SJCRH30 (cell line): ENCODE results near the gene ROCK2. TPM values are rescaled to one million over a fixed set of nuclear protein-coding genes. Genes with fewer than 3 reads are reported as not detected.
A peak's percentile ranks its signal among the peaks of the same experiment; 100 is the strongest.
"Not testable (repeated sequence)": the region's sequence is repeated elsewhere in the genome, so short reads cannot be mapped to it uniquely, and the experiment has no call there.

Source experiments
- DNase-seq, 2 experiments: peaks; one replicate each; pipeline ENCODE4 v3.0.0-alpha.2; 2015 to 2020
- H3K27ac ChIP-seq: fragments of 250-450 bp; sonication (Bioruptor Pico); 2 replicates; pipeline ENCODE4 v1.5.1; 2020; ENCODE audit warnings: mild to moderate bottlenecking, moderate library complexity
- H3K27me3 ChIP-seq: fragments of 250-450 bp; sonication (Bioruptor Pico); 2 replicates; pipeline ENCODE4 v1.5.1; 2020; ENCODE audit warnings: mild to moderate bottlenecking, moderate library complexity
- H3K36me3 ChIP-seq: fragments of 250-450 bp; sonication (Bioruptor Pico); 2 replicates; pipeline ENCODE4 v1.5.1; 2020; ENCODE audit warnings: mild to moderate bottlenecking, moderate library complexity
- H3K4me1 ChIP-seq: fragments of 250-450 bp; sonication (Bioruptor Pico); 2 replicates; pipeline ENCODE4 v1.5.1; 2020; ENCODE audit warnings: mild to moderate bottlenecking, moderate library complexity
- H3K4me3 ChIP-seq: fragments of 250-450 bp; sonication (Bioruptor Pico); 2 replicates; pipeline ENCODE4 v1.5.1; 2020; ENCODE audit warnings: mild to moderate bottlenecking, moderate library complexity
- H3K9me3 ChIP-seq: fragments of 250-450 bp; sonication (Bioruptor Pico); replicated peaks from 2 replicates; pipeline ENCODE4 v1.5.1; 2020; ENCODE audit warnings: mild to moderate bottlenecking, moderate library complexity
- total RNA-seq: library from RNA; depleted of rRNA; stranded (reverse); fragments of >200 nt; shearing (Covaris generic); gene quantifications from 2 replicates; pipeline ENCODE4 v1.2.3, GENCODE V29; 2014

ROCK2 gene
- total RNA-seq, 1 experiment from 2014 or later = 61.2 TPM

DNA sequence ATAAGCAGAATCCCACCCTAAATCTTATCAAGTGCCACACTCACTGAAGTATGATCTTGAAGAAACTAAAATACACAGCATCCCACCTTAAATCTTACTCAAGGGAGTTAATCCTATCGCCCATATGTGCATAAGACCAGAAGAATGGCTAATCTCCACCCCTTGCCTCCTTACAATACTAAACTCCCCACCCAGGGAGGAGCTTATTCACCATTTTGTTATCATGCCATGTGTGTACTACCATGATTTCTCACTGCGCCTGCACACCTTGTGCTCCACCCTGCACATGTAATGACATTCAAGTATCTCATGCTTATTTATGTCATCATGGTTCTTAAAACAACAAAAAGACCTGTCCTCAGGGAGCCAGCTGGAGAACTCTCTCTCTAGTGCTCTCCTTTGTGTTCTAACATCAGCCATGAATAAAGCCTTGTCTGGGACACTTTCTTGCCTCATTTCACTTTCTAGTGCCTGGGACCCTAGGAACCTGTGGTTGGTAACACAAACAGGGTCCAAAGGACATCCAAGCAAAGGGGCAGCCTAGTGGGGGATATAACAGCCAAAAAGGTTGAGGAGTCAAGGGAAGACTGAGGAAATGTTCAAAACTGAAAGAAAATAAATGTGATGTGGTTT, 101.8 kb downstream of the ROCK2 start:
- no peak overlapping the region for H3K27ac ChIP-seq
- H3K9me3 ChIP-seq = no peaks in the 10 kb centered on the region; the same call in 1 of the 2 replicates
- H3K36me3 ChIP-seq = peaks cover 18% of the 10 kb centered on the region
- H3K4me1 ChIP-seq = no peaks in the 10 kb centered on the region; the same call in 1 of the 2 replicates
- H3K27me3 ChIP-seq = no peaks in the 10 kb centered on the region
- H3K4me3 ChIP-seq = no peak overlapping the region
- DNase-seq = no peak

DNA sequence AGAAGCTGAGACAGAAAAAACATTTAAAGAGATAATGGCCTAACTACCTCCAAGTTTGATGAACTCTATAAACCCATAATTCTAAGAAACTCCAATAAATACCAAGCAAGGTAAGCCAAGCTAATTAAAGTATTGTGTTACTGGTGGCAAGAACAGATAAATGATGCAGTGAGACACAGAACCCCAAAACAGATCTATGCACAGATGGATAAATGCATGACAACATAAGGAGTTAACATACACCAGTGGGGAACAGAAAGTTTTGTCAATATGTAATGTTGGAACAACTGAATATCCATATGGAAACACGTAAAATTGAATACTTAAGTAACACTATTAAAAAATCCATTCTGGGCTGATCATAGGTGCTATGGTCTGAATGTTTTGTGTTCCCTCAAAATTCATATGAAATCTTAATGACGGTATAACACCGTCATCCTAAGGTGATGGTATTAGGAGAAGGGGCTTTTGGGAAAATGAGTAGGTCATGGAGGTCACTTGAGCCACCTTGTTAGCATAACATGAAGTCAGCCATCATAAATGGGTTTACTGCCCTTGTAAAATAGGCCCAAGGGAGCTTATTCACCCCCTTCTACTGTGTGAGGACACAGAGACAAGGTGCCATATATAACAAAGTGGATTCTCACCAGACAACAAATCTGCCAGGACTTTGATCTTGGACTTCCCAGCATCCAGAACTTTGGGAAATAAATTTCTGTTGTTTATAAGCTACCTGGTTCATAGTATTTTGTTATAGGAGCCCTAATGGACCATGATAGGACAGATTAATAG, 102.8 kb downstream of the ROCK2 start:
- H3K36me3 ChIP-seq = peaks cover 8% of the 10 kb centered on the region
- H3K9me3 ChIP-seq = no peaks in the 10 kb centered on the region
- DNase-seq = no peak
- H3K4me3 ChIP-seq = no peak overlapping the region
- H3K27me3 ChIP-seq = no peaks in the 10 kb centered on the region
- H3K27ac ChIP-seq = no peak overlapping the region
- no peaks in the 10 kb centered on the region; the same call in 1 of the 2 replicates for H3K4me1 ChIP-seq

DNA sequence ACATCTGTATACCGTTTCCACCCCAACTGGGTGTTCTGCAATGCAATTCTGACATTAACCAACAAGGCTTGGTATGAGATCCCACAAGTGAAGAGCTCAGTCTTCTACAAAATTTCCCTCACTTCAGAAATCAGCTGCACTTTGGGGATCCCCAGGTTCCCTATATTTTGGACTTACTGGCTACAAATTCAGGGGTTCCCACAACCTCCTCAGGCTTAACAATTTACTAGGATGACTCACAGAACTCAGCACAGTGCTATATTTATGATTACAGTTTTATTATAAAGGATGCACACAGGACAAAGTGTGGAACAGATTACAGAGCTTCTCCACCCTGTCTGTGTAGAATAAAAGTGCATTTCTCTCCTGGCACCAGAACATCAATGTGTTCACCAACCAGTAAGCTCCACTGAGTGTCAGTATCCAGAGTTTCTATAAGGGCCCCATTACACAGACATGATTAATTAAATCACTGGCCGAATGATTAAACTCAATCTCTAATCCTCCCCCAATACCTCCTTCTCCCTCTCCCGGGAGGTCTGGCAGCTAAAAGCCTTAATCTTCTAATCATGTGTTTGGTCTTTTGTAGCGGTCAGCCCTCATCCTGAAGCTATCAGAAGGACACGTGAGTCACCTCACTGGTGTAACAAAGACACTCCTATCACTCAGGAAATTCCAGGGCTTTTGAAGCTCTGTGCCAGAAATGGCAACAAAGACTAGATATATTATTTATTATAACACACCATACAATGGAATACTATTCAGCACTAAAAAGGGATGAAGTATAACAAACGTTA, 104.6 kb downstream of the ROCK2 start:
- DNase-seq = no peak
- H3K4me3 ChIP-seq = no peak overlapping the region

DNA sequence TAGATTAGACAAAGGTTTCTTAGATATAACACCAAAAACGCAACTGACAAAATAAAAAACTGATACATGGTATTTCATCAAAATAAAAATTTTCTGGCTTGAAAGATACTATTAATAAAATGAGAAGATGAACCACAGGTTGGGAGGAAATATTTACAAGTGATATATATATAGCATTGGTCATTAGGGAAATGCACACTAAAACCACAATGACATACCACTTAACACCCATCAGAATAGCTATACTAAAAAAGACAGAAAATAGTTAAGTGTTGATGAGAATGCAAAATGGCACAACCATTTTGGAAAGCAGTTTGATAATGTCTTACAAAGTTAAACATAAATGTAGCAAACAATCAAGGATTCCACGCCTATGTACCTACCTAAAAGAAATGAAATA, 105.3 kb downstream of the ROCK2 start:
- peaks cover 10% of the 10 kb centered on the region for H3K36me3 ChIP-seq

More for the DNA sequence above, 104.6 kb downstream of the ROCK2 start:
- Histone ChIP-seq H3K4me1 (no peaks in the 10 kb centered on the region), H3K36me3 (peaks cover 9% of the 10 kb centered on the region), H3K27ac (no peak overlapping the region), H3K27me3 (no peaks in the 10 kb centered on the region), H3K9me3 (no peaks in the 10 kb centered on the region)

DNA sequence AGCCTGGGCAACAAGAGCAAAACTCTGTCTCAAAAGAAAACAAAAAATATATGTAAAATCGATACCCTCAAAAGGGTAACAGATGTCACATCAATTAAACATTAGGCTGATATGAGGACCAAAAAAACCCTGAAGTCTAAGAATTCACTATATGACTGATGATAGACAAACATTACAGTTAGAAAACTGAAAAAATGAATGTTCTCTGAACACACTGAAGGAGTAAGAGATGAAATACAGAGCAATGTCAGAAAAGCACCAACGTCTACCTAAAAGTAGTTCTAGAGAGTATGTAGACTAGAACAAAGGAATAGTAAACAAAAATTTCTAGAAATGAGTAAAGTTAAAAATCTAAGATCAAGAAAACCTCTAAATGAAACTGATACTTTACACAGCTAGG, 107.3 kb downstream of the ROCK2 start:
- Histone ChIP-seq H3K4me1 (no peaks in the 10 kb centered on the region), H3K36me3 (peaks cover 7% of the 10 kb centered on the region), H3K9me3 (no peaks in the 10 kb centered on the region), H3K27me3 (no peaks in the 10 kb centered on the region), H3K27ac (no peak overlapping the region), H3K4me3 (no peak overlapping the region)
- no peak for DNase-seq

More for the DNA sequence above, 105.3 kb downstream of the ROCK2 start:
- Histone ChIP-seq H3K4me3 (no peak overlapping the region), H3K4me1 (no peaks in the 10 kb centered on the region), H3K27me3 (no peaks in the 10 kb centered on the region), H3K27ac (no peak overlapping the region), H3K9me3 (no peaks in the 10 kb centered on the region)
- no peak for DNase-seq

DNA sequence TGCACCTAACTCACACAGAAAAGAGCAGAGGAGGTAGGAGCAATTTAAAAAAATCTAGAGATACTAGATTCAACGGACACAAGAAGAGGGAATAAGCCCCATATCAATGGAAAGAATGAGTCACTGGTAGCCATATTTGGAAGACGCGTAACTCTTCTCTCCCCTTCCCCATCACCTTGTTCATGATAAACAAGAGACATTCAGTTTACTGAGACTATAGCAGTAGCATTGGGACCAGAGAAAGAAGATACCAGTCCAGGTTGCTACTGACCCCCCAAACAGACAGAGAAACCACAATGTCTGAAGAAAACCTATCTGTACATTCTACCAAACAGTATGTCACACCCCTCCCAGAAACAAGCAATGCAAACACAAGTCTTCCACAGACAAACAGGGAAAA, 108.1 kb downstream of the ROCK2 start:
- Histone ChIP-seq H3K4me3 (no peak overlapping the region), H3K27me3 (no peaks in the 10 kb centered on the region), H3K36me3 (peaks cover 7% of the 10 kb centered on the region), H3K27ac (no peak overlapping the region), H3K9me3 (no peaks in the 10 kb centered on the region), H3K4me1 (no peaks in the 10 kb centered on the region)
- no peak for DNase-seq

DNA sequence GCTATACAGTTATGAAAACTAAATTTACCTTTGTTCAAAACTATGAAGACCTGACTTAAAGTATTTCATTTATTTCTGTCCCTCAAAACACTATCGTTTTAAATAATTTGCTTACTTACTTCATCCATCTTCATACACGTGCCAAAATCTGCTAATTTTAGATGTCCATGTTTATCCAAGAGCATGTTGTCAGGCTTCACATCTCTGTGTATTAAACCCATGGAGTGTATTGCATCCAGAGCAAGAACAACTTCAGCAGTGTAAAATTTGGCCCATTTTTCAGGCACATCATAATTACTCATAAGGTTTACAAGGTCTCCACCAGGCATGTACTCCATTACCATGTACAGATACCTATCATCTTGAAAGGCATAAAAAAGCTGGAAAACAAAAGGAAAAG, 108.9 kb downstream of the ROCK2 start:
- Histone ChIP-seq H3K36me3 (peaks cover 7% of the 10 kb centered on the region), H3K4me1 (no peaks in the 10 kb centered on the region)

DNA sequence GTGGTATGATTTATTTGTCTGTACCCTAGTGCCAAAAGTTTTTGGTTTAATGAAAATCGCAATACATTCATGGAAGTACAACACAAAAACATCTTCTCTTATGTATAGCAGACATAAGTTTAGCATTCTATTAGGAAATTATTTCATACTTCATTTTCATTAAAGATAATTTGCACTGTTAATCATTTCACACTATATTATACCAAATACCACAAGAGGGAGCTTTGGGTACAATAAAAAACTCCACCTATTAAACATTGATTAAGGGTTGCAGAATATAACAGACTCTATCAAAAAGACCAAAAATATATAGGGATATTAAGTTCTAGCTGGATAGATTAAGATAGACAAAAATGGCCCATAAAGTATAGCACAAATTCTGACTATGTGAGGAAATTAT, 110.1 kb downstream of the ROCK2 start:
- Histone ChIP-seq H3K9me3 (no peaks in the 10 kb centered on the region), H3K4me1 (no peaks in the 10 kb centered on the region), H3K27me3 (no peaks in the 10 kb centered on the region), H3K4me3 (no peak overlapping the region), H3K36me3 (peaks cover 7% of the 10 kb centered on the region), H3K27ac (no peak overlapping the region)
- DNase-seq = peak in 1 of 2 experiments; percentile 24

More for the DNA sequence above, 108.9 kb downstream of the ROCK2 start:
- no peaks in the 10 kb centered on the region for H3K27me3 ChIP-seq
- no peaks in the 10 kb centered on the region for H3K9me3 ChIP-seq
- no peak for DNase-seq
- H3K4me3 ChIP-seq = no peak overlapping the region
- H3K27ac ChIP-seq = no peak overlapping the region

DNA sequence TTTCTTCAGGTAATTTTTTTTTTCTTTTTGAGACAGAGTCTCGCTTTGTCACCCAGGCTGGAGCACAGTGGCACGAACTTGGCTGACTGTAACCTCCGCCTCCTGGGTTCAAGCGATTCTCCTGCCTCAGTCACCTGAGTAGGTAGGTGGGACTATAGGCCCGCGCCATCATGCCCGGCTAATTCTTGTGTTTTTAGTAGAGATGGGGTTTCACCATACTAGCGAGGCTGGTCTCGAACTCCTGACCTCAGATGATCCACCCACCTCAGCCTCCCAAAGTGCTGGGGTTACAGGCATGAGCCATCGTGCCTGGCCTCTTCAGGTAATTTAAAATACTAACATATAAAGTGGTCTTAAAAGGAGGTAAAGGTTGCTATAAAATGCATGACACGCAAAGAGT, 113.2 kb downstream of the ROCK2 start:
- not testable (repeated sequence) for H3K9me3 ChIP-seq

DNA sequence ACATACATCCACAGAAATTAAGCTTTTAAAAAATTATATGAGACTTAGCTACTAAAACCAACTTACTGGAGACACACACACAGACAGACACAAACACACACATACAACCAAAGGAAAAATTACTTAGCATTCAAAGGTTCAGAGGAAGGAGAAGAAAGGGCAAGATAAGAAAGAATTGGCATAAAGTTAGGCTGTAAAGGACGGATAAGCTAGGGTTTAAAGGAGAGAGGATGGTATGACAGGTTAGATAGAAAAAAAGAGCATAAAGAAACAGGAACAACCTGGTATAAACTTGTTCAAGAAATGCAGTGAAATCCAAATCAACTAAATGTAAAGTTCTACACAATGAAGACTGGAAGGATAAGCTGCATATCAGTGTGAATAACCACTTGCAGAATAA, 115.7 kb downstream of the ROCK2 start:
- Histone ChIP-seq H3K27ac (no peak overlapping the region), H3K9me3 (no peaks in the 10 kb centered on the region), H3K4me3 (no peak overlapping the region), H3K4me1 (no peaks in the 10 kb centered on the region), H3K27me3 (no peaks in the 10 kb centered on the region), H3K36me3 (0 out of 2 replicates have a peak, but pooled peaks cover 5% of the 10 kb centered on the region)
- no peak for DNase-seq

More for the DNA sequence above, 113.2 kb downstream of the ROCK2 start:
- H3K4me1 ChIP-seq, H3K27ac ChIP-seq, H3K36me3 ChIP-seq, DNase-seq, H3K27me3 ChIP-seq, H3K4me3 ChIP-seq: not testable (repeated sequence)

DNA sequence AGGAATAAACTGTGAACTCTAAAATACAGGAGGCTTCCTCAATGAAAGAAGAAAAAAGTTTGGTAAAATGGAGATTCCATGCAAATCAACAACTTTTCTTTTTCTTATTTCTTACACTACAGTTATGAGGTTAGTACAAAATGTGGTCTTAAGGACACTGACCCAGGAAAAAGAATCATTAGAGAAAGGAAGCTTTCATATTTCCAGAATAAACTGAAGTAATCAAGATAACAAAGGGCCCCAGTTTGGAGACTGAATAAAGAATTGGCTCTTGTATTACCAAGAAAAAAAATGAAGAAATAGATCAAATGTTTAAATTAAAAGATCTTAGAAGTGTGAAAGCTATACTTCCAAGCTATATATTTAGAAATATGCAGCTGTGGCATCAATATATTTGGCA, 116.8 kb downstream of the ROCK2 start:
- DNase-seq = no peak
- no peak overlapping the region for H3K27ac ChIP-seq
- no peaks in the 10 kb centered on the region for H3K4me1 ChIP-seq

DNA sequence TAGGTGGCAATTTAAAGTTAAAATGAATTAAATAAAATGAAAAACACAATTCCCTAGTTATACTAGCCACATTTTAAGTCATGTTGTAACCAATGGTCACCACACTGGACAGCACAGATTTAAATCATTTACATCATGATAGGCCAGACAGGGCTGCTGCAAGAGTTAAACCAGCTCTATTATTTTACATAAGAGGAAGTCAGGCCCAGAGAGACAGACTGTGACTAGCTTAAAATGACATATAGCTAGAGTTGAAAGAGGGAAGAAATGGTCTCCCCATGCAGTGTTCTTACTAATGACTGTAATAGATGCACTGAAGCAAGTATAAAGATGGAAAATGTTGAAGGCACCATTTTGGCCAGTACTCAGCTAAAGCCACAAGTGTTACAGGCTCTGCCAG, 119.5 kb downstream of the ROCK2 start:
- Histone ChIP-seq H3K36me3 (peaks cover 19% of the 10 kb centered on the region), H3K27ac (no peak overlapping the region), H3K4me3 (no peak overlapping the region), H3K4me1 (no peaks in the 10 kb centered on the region), H3K27me3 (no peaks in the 10 kb centered on the region), H3K9me3 (no peaks in the 10 kb centered on the region)
- DNase-seq = no peak

More for the DNA sequence above, 116.8 kb downstream of the ROCK2 start:
- Histone ChIP-seq H3K4me3 (no peak overlapping the region), H3K9me3 (no peaks in the 10 kb centered on the region), H3K36me3 (peaks cover 5% of the 10 kb centered on the region; the same call in 1 of the 2 replicates), H3K27me3 (no peaks in the 10 kb centered on the region)

DNA sequence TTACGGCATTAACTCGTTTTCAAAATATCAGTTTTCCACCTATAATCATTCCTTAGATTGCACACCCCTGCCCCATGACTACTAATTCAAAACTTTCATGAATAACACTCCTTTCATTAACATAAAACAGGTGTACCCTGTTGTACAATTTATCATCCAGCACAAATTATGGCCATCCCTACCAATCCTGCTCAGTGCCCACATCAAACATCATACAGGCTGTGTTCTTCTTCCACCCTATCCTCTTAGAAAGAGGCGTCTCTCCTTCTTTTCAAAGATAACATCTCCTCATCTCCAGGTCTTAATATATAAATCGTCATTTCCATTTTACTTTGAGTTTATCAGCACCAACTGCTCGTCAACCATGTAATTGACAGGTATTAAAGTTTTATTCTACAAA, 121.6 kb downstream of the ROCK2 start:
- Histone ChIP-seq H3K27me3 (no peaks in the 10 kb centered on the region), H3K27ac (no peak overlapping the region), H3K36me3 (peaks cover 36% of the 10 kb centered on the region), H3K4me3 (no peak overlapping the region), H3K9me3 (no peaks in the 10 kb centered on the region), H3K4me1 (no peaks in the 10 kb centered on the region)
- DNase-seq = no peak

DNA sequence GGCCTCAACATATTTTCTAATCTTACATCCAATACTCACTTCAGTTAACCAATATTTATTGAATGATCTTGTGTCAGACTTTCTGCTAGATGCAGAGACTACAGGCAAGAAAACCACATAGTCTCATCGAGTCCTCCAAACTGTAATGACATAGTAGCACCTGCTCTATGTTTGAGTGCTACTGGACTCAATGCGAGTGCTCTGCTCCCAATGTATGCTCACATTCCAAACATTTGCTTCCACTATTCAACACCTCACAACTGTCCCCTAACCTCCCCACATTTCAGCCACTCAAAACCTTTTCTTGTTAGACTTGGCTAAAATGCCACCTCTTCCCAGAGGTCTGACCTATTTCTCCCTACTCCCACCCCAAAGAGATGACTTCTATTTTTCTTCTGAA, 124.0 kb downstream of the ROCK2 start:
- Histone ChIP-seq H3K36me3 (peaks cover 47% of the 10 kb centered on the region), H3K4me1 (no peaks in the 10 kb centered on the region), H3K4me3 (no peak overlapping the region), H3K27ac (no peak overlapping the region), H3K9me3 (no peaks in the 10 kb centered on the region), H3K27me3 (no peaks in the 10 kb centered on the region)
- DNase-seq = no peak

DNA sequence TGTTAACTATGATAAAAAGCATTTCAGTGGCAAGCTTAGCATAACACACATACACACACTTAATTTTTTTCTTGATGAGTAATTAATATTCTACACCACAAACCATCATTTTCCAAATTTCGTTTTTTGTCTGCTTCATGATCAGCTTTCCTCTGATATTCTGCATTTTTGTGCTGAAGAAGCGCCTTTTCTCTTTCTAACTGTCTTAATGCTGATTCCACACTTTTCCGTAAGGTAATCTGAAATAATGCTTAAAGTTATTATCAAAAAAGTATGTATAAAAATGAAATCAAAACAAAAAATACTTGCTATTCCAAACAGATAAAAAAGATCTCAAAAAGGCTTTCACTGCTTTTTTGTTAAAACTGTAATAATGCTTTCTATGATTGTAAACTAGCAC, 129.0 kb downstream of the ROCK2 start:
- Histone ChIP-seq H3K4me3 (no peak overlapping the region), H3K27me3 (no peaks in the 10 kb centered on the region), H3K9me3 (no peaks in the 10 kb centered on the region), H3K4me1 (no peaks in the 10 kb centered on the region), H3K36me3 (peaks cover 74% of the 10 kb centered on the region), H3K27ac (no peak overlapping the region)
- no peak for DNase-seq
